ENCODE measurements around the gene XAGE1A.
"Not testable (repeated sequence)": the region's sequence is repeated elsewhere in the genome, so short reads cannot be mapped to it uniquely, and the experiment has no call there.

Gene XAGE1A

GRCh38 chrX:52495545-52496418 lies at the start of gene XAGE1A:
Gene XAGE1A (plus strand): TSS chrX:52495808. CDS start chrX:52497362, 1,554 bp downstream.
- not testable (repeated sequence) for DNase-seq (ENCODE audit: low read depth, low spot score)

DNA sequence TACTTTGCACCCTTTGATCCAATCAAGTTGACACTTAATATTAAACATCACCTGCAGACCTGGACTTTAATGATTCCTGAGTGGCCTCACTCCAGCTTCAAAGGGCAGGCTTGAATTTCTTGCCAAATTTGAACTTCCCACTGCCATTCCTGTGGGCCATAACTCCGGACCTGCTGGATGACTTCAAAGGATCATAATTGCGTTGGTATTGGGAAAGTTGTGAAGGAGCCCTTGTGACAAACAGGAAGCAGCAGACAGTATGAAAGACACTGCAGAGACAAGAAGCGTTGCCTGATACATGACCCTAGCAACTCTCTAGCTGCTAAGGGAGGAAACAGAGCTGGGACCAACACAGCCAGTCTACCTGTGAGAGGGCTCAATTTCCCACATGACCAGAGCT lies 43.6 kb upstream of the XAGE1A start:
- DNase-seq (ENCODE audit: low read depth, low spot score) = not testable (repeated sequence)

DNA sequence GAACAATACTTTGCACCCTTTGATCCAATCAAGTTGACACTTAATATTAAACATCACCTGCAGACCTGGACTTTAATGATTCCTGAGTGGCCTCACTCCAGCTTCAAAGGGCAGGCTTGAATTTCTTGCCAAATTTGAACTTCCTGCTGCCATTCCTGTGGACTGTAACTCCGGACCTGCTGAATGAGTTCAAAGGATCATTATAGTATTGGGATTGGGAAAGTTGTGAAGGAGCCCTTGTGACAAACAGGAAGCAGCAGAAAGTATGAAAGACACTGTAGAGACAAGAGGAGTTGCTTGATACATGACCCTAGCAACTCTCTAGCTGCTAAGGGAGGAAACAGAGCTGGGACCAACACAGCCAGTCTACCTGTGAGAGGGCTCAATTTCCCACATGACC lies 24.3 kb upstream of the XAGE1A start:
- DNase-seq (ENCODE audit: low read depth, low spot score) = not testable (repeated sequence)

DNA sequence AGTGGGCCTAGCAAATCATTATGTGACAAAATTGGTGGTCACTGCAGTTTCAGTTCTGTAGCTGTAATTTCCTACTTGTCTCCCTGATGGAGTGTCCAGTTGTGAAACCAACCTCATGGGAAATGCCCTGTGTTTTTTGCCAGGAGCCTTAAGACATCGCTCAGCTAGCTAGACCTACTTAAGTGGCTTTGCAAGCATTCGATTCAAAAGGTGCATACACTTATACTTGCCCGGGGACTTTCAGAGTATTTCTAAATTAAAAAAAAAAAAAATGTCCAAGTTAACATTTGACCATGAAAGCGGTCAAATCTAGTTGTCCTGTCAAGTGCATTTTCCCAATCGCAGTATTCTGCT lies 788 bp downstream of the XAGE1A start:
- DNase-seq (ENCODE audit: low read depth, low spot score) = not testable (repeated sequence)

GRCh38 chrX:52501362-52501761 lies 5.8 kb downstream of the XAGE1A start:
- DNase-seq (ENCODE audit: low read depth, low spot score) = not testable (repeated sequence)

GRCh38 chrX:52504551-52504950 lies 8.9 kb downstream of the XAGE1A start:
- no peak for DNase-seq (ENCODE audit: low read depth, low spot score)

DNA sequence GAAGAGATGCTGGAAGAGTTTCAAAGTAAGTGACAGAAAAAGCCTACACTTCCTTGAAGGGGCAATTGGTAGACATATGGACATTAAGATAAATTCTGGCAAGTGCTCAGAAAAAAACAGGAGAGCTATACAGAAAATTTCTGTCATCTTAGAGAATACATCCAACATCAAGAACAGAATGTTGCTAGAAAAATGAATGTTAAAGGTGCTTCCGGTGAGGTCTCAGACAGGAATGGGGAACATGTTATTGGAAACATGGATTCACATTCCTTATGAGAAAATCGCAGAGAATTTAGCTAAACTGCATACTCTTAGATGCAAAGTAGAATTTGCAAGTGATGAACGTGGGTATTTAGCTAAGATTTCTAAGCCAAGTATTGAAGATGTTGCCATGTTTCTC lies 11.7 kb downstream of the XAGE1A start:
- no peak for DNase-seq (ENCODE audit: low read depth, low spot score)

DNA sequence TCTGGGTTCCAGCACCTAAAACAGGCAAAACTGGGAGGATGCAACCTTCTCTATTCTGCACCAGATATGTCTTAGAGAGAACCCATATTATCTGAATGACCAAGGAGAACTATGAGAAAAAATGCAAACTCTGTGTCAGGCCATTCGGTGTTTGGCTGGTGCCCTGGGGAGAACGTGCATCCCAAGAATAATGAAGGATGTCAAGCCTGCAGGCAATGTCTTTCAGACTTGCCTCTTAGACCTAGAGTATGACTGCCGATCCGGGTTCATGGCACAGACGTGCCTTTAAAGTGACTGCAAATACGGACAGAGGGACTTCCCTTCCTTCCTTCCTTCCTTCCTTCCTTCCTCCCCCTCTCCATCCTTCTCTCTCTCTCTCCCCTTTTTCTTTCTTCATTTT lies 14.3 kb downstream of the XAGE1A start:
- DNase-seq (ENCODE audit: low read depth, low spot score) = no peak

GRCh38 chrX:52511126-52511525 lies 15.5 kb downstream of the XAGE1A start:
- DNase-seq (ENCODE audit: low read depth, low spot score) = not testable (repeated sequence)

DNA sequence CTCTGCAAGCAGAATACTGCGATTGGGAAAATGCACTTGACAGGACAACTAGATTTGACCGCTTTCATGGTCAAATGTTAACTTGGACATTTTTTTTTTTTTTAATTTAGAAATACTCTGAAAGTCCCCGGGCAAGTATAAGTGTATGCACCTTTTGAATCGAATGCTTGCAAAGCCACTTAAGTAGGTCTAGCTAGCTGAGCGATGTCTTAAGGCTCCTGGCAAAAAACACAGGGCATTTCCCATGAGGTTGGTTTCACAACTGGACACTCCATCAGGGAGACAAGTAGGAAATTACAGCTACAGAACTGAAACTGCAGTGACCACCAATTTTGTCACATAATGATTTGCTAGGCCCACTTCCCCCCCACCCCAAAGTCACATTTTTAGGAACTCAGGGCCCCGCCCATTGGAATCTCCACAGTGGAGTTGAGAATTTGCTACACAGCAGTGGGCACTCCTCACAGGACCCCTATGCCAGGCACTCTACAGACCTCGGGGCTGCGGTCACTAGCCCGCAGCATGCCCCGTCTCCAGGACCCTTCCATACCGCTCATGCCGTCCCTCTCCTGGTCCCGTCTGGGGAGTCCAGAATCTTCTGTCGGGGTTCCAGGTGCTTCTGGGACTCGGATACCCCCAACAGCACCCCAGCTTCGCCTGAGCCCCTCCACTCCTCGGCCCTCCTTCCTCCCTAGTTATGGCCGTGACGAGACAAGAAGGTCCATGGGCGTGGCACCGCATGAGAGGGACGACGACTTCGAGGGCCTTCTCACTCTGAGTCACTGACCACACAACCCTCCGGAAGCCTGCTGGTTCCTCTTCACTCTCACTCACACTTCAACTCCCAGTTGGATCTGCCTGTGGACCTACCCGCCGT lies 20.7 kb downstream of the XAGE1A start:
- not testable (repeated sequence) for DNase-seq (ENCODE audit: low read depth, low spot score)

GRCh38 chrX:52516987-52517325 lies 21.3 kb downstream of the XAGE1A start, which contains the start of gene XAGE1B:
Gene XAGE1B (minus strand): TSS chrX:52517063. CDS start chrX:52515527, 1,536 bp downstream.
- DNase-seq (ENCODE audit: low read depth, low spot score) = not testable (repeated sequence)

GRCh38 chrX:52541051-52541450 lies 45.4 kb downstream of the XAGE1A start:
- DNase-seq (ENCODE audit: low read depth, low spot score) = not testable (repeated sequence)

DNA sequence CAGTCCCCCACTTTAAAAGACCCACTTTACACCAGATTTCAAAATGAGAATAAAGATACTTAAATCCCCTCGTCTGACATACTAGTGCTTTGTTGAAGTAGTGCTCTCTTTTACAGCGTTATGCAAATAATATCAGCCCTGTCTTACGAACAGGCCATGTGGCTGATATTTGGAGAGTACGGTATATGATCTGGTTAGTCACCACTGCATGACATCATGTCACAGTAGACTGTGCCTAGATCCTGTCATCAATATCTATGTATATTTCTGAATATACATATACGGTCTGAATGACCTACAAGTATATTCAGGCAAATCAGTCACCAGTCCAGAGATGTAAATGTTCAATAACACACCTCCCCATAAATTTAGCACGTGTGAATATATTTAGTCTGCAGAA lies 46.7 kb downstream of the XAGE1A start:
- no peak for DNase-seq (ENCODE audit: low read depth, low spot score)

GRCh38 chrX:52544147-52544840 lies 48.7 kb downstream of the XAGE1A start:
- DNase-seq (ENCODE audit: low read depth, low spot score) = no peak

GRCh38 chrX:52548769-52549168 lies 53.2 kb downstream of the XAGE1A start:
- not testable (repeated sequence) for DNase-seq (ENCODE audit: low read depth, low spot score)

Data from activated naive CD8-positive, alpha-beta T cell treated with anti-CD3 and anti-CD28 coated beads, Interleukin-2, amount 50 U/mL, for 16 hours (primary cell).